HepG2 (cell line): ENCODE measurements around the gene TMEM214. TPM values are rescaled to one million over a fixed set of nuclear protein-coding genes. Genes with fewer than 3 reads are reported as not detected.
A peak's percentile ranks its signal among the peaks of the same experiment; 100 is the strongest.

ENCODE experiments used
- ATF2 ChIP-seq: sonication (generic); formaldehyde crosslinking; IDR thresholded peaks from 2 replicates; pipeline ENCODE4 v1.4.0; 2020; ENCODE audit warnings: missing genetic modification reagents
- CREM ChIP-seq, 2 experiments: sonication (generic) in 1 of 2; formaldehyde crosslinking in 1 of 2; IDR thresholded peaks; 2 replicates each; pipeline versions ENCODE4 v1.4.0 to v1.6.1; 2016 to 2020; ENCODE audit warnings: antibody characterized with exemption in 1 of 2, mild to moderate bottlenecking in 1 of 2, missing genetic modification reagents in 1 of 2
- FOXA3 ChIP-seq: IDR thresholded peaks from 2 replicates; pipeline ENCODE4 v1.6.1; 2016; ENCODE audit warnings: missing genetic modification reagents, missing compliant biosample characterization
- HNF4G ChIP-seq, 2 experiments: sonication (generic) in 1 of 2; formaldehyde crosslinking in 1 of 2; IDR thresholded peaks; 2 replicates each; pipeline versions ENCODE4 v1.4.0 to v1.6.1; 2011 to 2020; ENCODE audit warnings: borderline replicate concordance in 2 of 2, low read depth in 2 of 2, mild to moderate bottlenecking in 2 of 2, low read length in 1 of 2, missing genetic modification reagents in 1 of 2, moderate library complexity in 1 of 2
- MBNL3 ChIP-seq: fragments of 250-450 bp; sonication (Bioruptor Pico); conservative IDR thresholded peaks from 2 replicates; pipeline ENCODE4 v1.8.0; 2022; ENCODE audit warnings: mild to moderate bottlenecking, inconsistent platforms
- MEIS2 ChIP-seq: sonication (generic); formaldehyde crosslinking; IDR thresholded peaks from 2 replicates; pipeline ENCODE4 v1.9.0; 2021; ENCODE audit warnings: mild to moderate bottlenecking, missing genetic modification reagents
- MTA1 ChIP-seq: sonication (generic); formaldehyde crosslinking; IDR thresholded peaks from 2 replicates; pipeline ENCODE4 v1.4.0; 2020; ENCODE audit warnings: missing genetic modification reagents, mild to moderate bottlenecking, borderline replicate concordance
- REXO4 ChIP-seq: sonication (generic); formaldehyde crosslinking; IDR thresholded peaks from 2 replicates; pipeline ENCODE4 v1.8.0; 2022; ENCODE audit warnings: missing genetic modification reagents, mild to moderate bottlenecking, borderline replicate concordance
- SNAPC4 ChIP-seq: sonication (generic); formaldehyde crosslinking; IDR thresholded peaks from 2 replicates; pipeline ENCODE4 v1.4.0; 2020; ENCODE audit warnings: mild to moderate bottlenecking, missing genetic modification reagents
- THAP11 ChIP-seq: IDR thresholded peaks from 2 replicates; pipeline ENCODE4 v1.6.1; 2016; ENCODE audit warnings: missing biosample characterization, missing genetic modification reagents
- ZBTB7B ChIP-seq: sonication (generic); formaldehyde crosslinking; IDR thresholded peaks from 2 replicates; pipeline ENCODE4 v1.4.0; 2020; ENCODE audit warnings: missing genetic modification reagents
- ZC3H4 ChIP-seq: sonication (generic); formaldehyde crosslinking; IDR thresholded peaks from 2 replicates; pipeline ENCODE4 v1.4.0; 2020; ENCODE audit warnings: missing genetic modification reagents, borderline replicate concordance
- ZNF235 ChIP-seq: sonication (generic); formaldehyde crosslinking; IDR thresholded peaks from 2 replicates; pipeline ENCODE4 v1.8.1; 2023; ENCODE audit warnings: mild to moderate bottlenecking, missing genetic modification reagents, borderline replicate concordance
- ZNF564 ChIP-seq: sonication (generic); formaldehyde crosslinking; IDR thresholded peaks from 2 replicates; pipeline ENCODE4 v1.8.1; 2023; ENCODE audit warnings: mild to moderate bottlenecking, missing genetic modification reagents
- ZSCAN29 ChIP-seq: sonication (generic); formaldehyde crosslinking; conservative IDR thresholded peaks from 2 replicates; pipeline ENCODE4 v1.4.0; 2020; ENCODE audit warnings: mild to moderate bottlenecking, missing genetic modification reagents
- polyA plus RNA-seq, 8 experiments: library from polyadenylated mRNA; depleted of rRNA in 3 of 8; stranded (reverse) in 7 of 8; unstranded in 1 of 8; fragments of >200 nt; fragmentation: Illumina TruSeq in 4 of 8; extraction: Trizol in 4 of 8; gene quantifications; 2 replicates each; pipeline versions ENCODE4 v1.2.1 to v1.2.3, GENCODE V29; 2011 to 2016; ENCODE audit warnings: low read depth in 4 of 8, missing spikeins in 1 of 8, mixed read lengths in 1 of 8; ENCODE audit not compliant: insufficient read depth in 1 of 8
- total RNA-seq, 5 experiments: library from RNA; depleted of rRNA; stranded (reverse); fragments of >200 nt; fragmentation: Illumina TruSeq; extraction: Trizol; gene quantifications; 2 replicates each; pipeline ENCODE4 v1.2.3, GENCODE V29; 2016; ENCODE audit warnings: low read depth in 1 of 5
- TF ChIP-seq, protein P1 (sequence below): sonication (generic); formaldehyde crosslinking; IDR thresholded peaks from 2 replicates; pipeline ENCODE4 v1.8.1; 2022; ENCODE audit warnings: low read depth, mild to moderate bottlenecking, missing genetic modification reagents

The TMEM214 gene
- total and polyA plus RNA-seq, 2 of the 13 experiments (the other 11 are each of a cell fraction or from before 2014, with no cell fraction given) = 58.3 to 132 TPM

GRCh38 chr2:27086724-27087593 is 54.2 kb downstream of the TMEM214 start, which contains the start of gene KHK (continued):
- TF ChIP-seq SNAPC4 (peak; percentile 75; the same call in 1 of the 2 replicates), ZNF564 (CRISPR knock-in tag) (peak; percentile 69; the same call in 1 of the 2 replicates), ZNF235 (CRISPR knock-in tag) (0 out of 2 replicates have a peak, but pooled peaks have one; percentile 48), ATF2 (CRISPR knock-in tag) (no peak), CREM (IDR thresholded peaks at IDR 0.05) (no peak), CREM (CRISPR knock-in tag; IDR thresholded peaks at IDR 0.05) (no peak), ZC3H4 (CRISPR knock-in tag) (no peak), REXO4 (CRISPR knock-in tag) (no peak), MTA1 (CRISPR knock-in tag) (0 out of 2 replicates have a peak, but pooled peaks have one; percentile 8), ZSCAN29 (CRISPR knock-in tag) (0 out of 2 replicates have a peak, but pooled peaks have one; percentile 11), HNF4G (IDR thresholded peaks at IDR 0.05; ENCODE audit: borderline replicate concordance, low read depth, low read length) (no peak), HNF4G (CRISPR knock-in tag; IDR thresholded peaks at IDR 0.05; ENCODE audit: borderline replicate concordance, low read depth) (no peak), FOXA3 (CRISPR knock-in tag) (0 out of 2 replicates have a peak, but pooled peaks have one; percentile 10), ZBTB7B (CRISPR knock-in tag) (peak; percentile 34; the same call in 1 of the 2 replicates), MEIS2 (CRISPR knock-in tag) (no peak), MBNL3 (CRISPR knock-in tag) (no peak), THAP11 (CRISPR knock-in tag) (peak; percentile 13; the same call in 1 of the 2 replicates)
- TF ChIP-seq, protein P1, sequence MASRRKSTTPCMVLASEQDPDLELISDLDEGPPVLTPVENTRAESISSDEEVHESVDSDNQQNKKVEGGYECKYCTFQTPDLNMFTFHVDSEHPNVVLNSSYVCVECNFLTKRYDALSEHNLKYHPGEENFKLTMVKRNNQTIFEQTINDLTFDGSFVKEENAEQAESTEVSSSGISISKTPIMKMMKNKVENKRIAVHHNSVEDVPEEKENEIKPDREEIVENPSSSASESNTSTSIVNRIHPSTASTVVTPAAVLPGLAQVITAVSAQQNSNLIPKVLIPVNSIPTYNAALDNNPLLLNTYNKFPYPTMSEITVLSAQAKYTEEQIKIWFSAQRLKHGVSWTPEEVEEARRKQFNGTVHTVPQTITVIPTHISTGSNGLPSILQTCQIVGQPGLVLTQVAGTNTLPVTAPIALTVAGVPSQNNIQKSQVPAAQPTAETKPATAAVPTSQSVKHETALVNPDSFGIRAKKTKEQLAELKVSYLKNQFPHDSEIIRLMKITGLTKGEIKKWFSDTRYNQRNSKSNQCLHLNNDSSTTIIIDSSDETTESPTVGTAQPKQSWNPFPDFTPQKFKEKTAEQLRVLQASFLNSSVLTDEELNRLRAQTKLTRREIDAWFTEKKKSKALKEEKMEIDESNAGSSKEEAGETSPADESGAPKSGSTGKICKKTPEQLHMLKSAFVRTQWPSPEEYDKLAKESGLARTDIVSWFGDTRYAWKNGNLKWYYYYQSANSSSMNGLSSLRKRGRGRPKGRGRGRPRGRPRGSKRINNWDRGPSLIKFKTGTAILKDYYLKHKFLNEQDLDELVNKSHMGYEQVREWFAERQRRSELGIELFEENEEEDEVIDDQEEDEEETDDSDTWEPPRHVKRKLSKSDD (CRISPR knock-in tag) = peak; percentile 10; the same call in 1 of the 2 replicates
